GM12872 (cell line): ENCODE results near the gene EPHB2.

Experiments used
- CTCF ChIP-seq: IDR thresholded peaks from 3 replicates; pipeline ENCODE4 v1.5.1; 2011; ENCODE audit warnings: low read depth, mild to moderate bottlenecking, low read length, moderate library complexity; ENCODE audit not compliant: insufficient read depth

Gene EPHB2

DNA sequence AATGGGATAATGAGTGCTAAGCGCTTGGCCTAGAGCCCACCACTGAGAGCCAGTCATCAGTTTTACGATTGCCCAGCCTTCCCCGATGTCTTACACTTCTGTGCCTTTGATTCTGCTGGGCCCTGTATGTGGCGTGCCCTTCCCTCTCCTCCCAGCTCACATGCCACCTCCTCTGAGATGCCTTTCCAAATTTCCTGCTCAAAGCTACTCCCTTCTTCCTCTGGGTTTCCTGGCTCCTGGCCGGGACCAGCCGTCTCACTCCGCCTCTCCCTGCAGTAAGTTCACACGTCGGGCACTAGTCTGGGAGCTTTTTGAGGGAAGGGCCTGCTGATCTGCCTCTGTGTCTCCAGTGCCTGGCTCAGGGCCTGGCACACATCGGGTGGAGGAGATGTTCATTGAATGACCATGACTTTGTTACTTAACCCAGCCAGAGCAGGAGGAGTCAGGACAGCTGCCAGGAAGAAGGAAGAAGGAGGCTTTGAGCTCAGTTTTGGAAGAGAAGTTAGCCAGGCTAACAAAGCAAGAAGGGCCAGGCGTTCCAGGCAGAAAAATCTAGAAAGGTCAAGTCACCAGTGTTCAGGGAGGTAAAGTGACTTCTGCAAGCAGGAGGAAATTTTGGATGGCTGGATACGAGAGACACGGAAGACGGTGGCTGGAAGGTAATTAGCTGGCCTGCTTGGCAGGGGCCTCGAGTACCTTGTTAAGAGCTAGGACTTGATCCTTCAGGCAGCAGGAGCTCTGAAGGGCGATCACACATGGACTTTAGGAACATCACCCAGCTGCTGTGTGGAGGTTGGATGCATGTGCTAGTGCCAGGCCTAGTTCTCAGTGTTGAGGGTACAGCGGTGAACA lies 63.6 kb downstream of the EPHB2 start:
- TF ChIP-seq CTCF, result no peak

DNA sequence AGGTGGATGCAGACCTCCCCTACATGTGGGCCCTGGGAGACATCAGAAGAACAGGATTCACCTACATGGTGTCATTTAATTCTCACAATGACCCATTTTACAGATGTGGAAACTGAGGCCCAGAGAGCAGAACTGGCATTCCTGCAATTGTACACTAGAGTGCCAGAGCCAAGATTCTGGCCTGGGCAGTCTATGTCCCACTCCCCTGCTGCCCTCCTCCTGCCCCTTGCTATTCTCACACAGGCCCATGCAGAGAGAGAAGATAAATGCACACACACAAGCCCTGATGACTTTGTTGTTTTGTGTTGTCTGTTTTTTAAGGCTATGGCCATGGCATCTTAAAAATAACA lies 64.2 kb downstream of the EPHB2 start:
- TF ChIP-seq CTCF, result no peak

GRCh38 chr1:22775478-22775877 lies 64.8 kb downstream of the EPHB2 start:
- no peak for TF ChIP-seq CTCF

GRCh38 chr1:22776035-22776613 lies 65.5 kb downstream of the EPHB2 start:
- no peak for TF ChIP-seq CTCF

- no peak for TF ChIP-seq CTCF
Measured at GRCh38 chr1:22777388-22778057, 66.9 kb downstream of the EPHB2 start.

DNA sequence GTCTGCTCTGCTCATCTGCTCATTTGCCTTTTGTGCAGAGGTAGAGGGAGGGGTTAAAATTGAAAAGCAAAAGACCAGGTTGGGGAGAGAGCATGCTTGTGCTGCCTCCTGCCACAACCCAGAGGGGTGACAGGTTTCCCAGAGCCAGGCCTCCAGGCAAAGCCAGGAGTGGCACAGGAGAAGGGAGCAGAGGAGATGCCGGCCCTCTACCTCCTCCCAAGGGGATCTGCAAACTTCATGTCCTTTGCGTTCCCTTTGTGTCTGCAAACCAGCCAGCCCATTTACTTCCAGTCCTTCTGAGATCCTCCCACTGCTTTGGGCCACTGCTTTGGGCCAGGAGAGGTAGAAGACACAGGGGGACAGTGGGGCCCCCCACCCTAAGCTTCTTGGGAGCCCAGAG lies 67.8 kb downstream of the EPHB2 start:
- TF ChIP-seq CTCF, result no peak

- no peak for TF ChIP-seq CTCF
Measured at GRCh38 chr1:22778862-22779520, 68.4 kb downstream of the EPHB2 start.
